H9 (cell line): ENCODE measurements around the gene HOXD4. TPM values are rescaled to one million over a fixed set of nuclear protein-coding genes. Genes with fewer than 3 reads are reported as not detected.

Source experiments
- DNase-seq: peaks from one replicate; pipeline ENCODE4 v3.0.0-alpha.2; 2017
- H2AFZ ChIP-seq: one replicate; pipeline ENCODE4 v1.6.1; 2013; ENCODE audit warnings: mild to moderate bottlenecking, low read length, control low read depth, moderate library complexity
- H2AK5ac ChIP-seq: 2 replicates; pipeline ENCODE4 v1.6.1; 2013; ENCODE audit warnings: low read length, control low read depth, mixed read lengths; ENCODE audit not compliant: insufficient read length
- H2BK120ac ChIP-seq: one replicate; pipeline ENCODE4 v1.6.1; 2013; ENCODE audit warnings: low read depth, mild to moderate bottlenecking, low read length, control low read depth, inconsistent platforms; ENCODE audit not compliant: poor library complexity, severe bottlenecking
- H2BK12ac ChIP-seq: 2 replicates; pipeline ENCODE4 v1.6.1; 2013; ENCODE audit warnings: low read length, control low read depth, mixed read lengths, low read depth; ENCODE audit not compliant: insufficient read length
- H2BK15ac ChIP-seq: 2 replicates; pipeline ENCODE4 v1.6.1; 2013; ENCODE audit warnings: low read depth, low read length, control low read depth
- H2BK20ac ChIP-seq: one replicate; pipeline ENCODE4 v1.6.1; 2013; ENCODE audit warnings: low read depth, mild to moderate bottlenecking, low read length, control low read depth, inconsistent platforms; ENCODE audit not compliant: poor library complexity, severe bottlenecking
- H2BK5ac ChIP-seq: 2 replicates; pipeline ENCODE4 v1.6.1; 2013; ENCODE audit warnings: low read length, control low read depth, mixed read lengths; ENCODE audit not compliant: insufficient read length
- H3K14ac ChIP-seq: 2 replicates; pipeline ENCODE4 v1.6.1; 2013; ENCODE audit warnings: low read length, control low read depth; ENCODE audit not compliant: insufficient read depth
- H3K18ac ChIP-seq: 2 replicates; pipeline ENCODE4 v1.6.1; 2013; ENCODE audit warnings: low read depth, mild to moderate bottlenecking, mixed read lengths, low read length, control low read depth; ENCODE audit not compliant: insufficient read length
- H3K23ac ChIP-seq: 2 replicates; pipeline ENCODE4 v1.6.1; 2013; ENCODE audit warnings: low read length, control low read depth, mixed read lengths, low read depth; ENCODE audit not compliant: insufficient read length
- H3K23me2 ChIP-seq: 2 replicates; pipeline ENCODE4 v1.6.1; 2013; ENCODE audit warnings: low read depth, mild to moderate bottlenecking, mixed read lengths, low read length, control low read depth; ENCODE audit not compliant: insufficient read length, poor library complexity, severe bottlenecking
- H3K27ac ChIP-seq: 2 replicates; pipeline ENCODE4 v1.5.1; 2013; ENCODE audit warnings: low read length, control low read depth, mixed read lengths, low read depth; ENCODE audit not compliant: insufficient read length
- H3K27me3 ChIP-seq: 2 replicates; pipeline ENCODE4 v1.6.1; 2013; ENCODE audit warnings: low read length, control low read depth, inconsistent platforms; ENCODE audit not compliant: insufficient read depth
- H3K4ac ChIP-seq: 2 replicates; pipeline ENCODE4 v1.6.1; 2013; ENCODE audit warnings: low read depth, mild to moderate bottlenecking, control low read depth, inconsistent platforms, low read length, moderate library complexity
- H3K4me1 ChIP-seq: 2 replicates; pipeline ENCODE4 v1.6.1; 2013; ENCODE audit warnings: low read length, control low read depth, inconsistent platforms; ENCODE audit not compliant: insufficient read depth
- H3K4me2 ChIP-seq: 2 replicates; pipeline ENCODE4 v1.6.1; 2013; ENCODE audit warnings: low read length, control low read depth, mixed read lengths; ENCODE audit not compliant: insufficient read length, insufficient read depth
- H3K56ac ChIP-seq: 2 replicates; pipeline ENCODE4 v1.6.1; 2013; ENCODE audit warnings: low read depth, mild to moderate bottlenecking, mixed read lengths, low read length, control low read depth; ENCODE audit not compliant: insufficient read length
- H3K79me1 ChIP-seq: 2 replicates; pipeline ENCODE4 v1.6.1; 2013; ENCODE audit warnings: low read depth, mild to moderate bottlenecking, moderate library complexity, low read length, control low read depth, inconsistent platforms; ENCODE audit not compliant: insufficient read depth, poor library complexity, severe bottlenecking
- H3K79me2 ChIP-seq: 2 replicates; pipeline ENCODE4 v1.6.1; 2013; ENCODE audit warnings: low read length, control low read depth, inconsistent platforms; ENCODE audit not compliant: insufficient read depth
- H3K9ac ChIP-seq: 2 replicates; pipeline ENCODE4 v1.6.1; 2013; ENCODE audit warnings: low read length, control low read depth, mixed read lengths; ENCODE audit not compliant: insufficient read length; ENCODE audit errors: extremely low read depth
- H3K9me3 ChIP-seq: one replicate; pipeline ENCODE4 v1.6.1; 2013; ENCODE audit warnings: low read depth, low read length, inconsistent platforms; ENCODE audit not compliant: control insufficient read depth
- H3T11ph ChIP-seq: one replicate; pipeline ENCODE4 v1.6.1; 2013; ENCODE audit warnings: mild to moderate bottlenecking, low read length, control low read depth, inconsistent platforms
- H4K20me1 ChIP-seq: one replicate; pipeline ENCODE4 v1.6.1; 2013; ENCODE audit not compliant: control insufficient read depth, insufficient read length, insufficient read depth
- H4K5ac ChIP-seq: 2 replicates; pipeline ENCODE4 v1.6.1; 2013; ENCODE audit warnings: low read depth, mild to moderate bottlenecking, mixed read lengths, low read length, control low read depth; ENCODE audit not compliant: insufficient read length
- H4K8ac ChIP-seq: replicated peaks from 2 replicates; pipeline ENCODE4 v1.6.1; 2013; ENCODE audit warnings: low read length, control low read depth, mixed read lengths, low read depth; ENCODE audit not compliant: insufficient read length
- H4K91ac ChIP-seq: 2 replicates; pipeline ENCODE4 v1.6.1; 2013; ENCODE audit warnings: low read depth, mild to moderate bottlenecking, moderate library complexity, mixed read lengths, low read length, control low read depth; ENCODE audit not compliant: insufficient read length
- H3K27ac Mint-ChIP-seq, 3 experiments: 2 replicates in 2 of 3; 3 replicates in 1 of 3; pipeline ENCODE4 v1.8.0; 2020 to 2021; ENCODE audit warnings: mixed read lengths in 3 of 3, mild to moderate bottlenecking in 1 of 3, moderate library complexity in 1 of 3
- H3K27me3 Mint-ChIP-seq: 2 replicates; pipeline ENCODE4 v1.8.0; 2021; ENCODE audit warnings: low read depth, mild to moderate bottlenecking, moderate library complexity, mixed read lengths
- H3K36me3 Mint-ChIP-seq, 3 experiments: 2 replicates in 2 of 3; 3 replicates in 1 of 3; pipeline ENCODE4 v1.8.0; 2020 to 2021; ENCODE audit warnings: low read depth in 3 of 3, mixed read lengths in 3 of 3; ENCODE audit not compliant: insufficient read depth in 1 of 3
- H3K4me1 Mint-ChIP-seq, 2 experiments: 2 replicates each; pipeline ENCODE4 v1.8.0; 2020; ENCODE audit warnings: mixed read lengths in 2 of 2
- H3K4me3 Mint-ChIP-seq, 2 experiments: 2 replicates in 1 of 2; 3 replicates in 1 of 2; pipeline ENCODE4 v1.8.0; 2020 to 2021; ENCODE audit warnings: mild to moderate bottlenecking in 2 of 2, mixed read lengths in 2 of 2, moderate library complexity in 1 of 2
- H3K9me3 Mint-ChIP-seq, 2 experiments: 2 replicates in 1 of 2; 3 replicates in 1 of 2; pipeline ENCODE4 v1.8.0; 2020; ENCODE audit warnings: mild to moderate bottlenecking in 2 of 2, mixed read lengths in 2 of 2, moderate library complexity in 1 of 2
- WGBS: extraction: QIAGEN DNeasy Blood & Tissue Kit; methylation state at CpG from one replicate; pipeline ENCODE4 v1.1.7; 2013; ENCODE audit warnings: missing lambda C conversion rate, low lambda C conversion rate, mixed read lengths; ENCODE audit not compliant: insufficient read length; ENCODE audit errors: extremely low coverage; 5-methylcytosine and 5-hydroxymethylcytosine counted together
- total RNA-seq: library from RNA; stranded (reverse); gene quantifications from 2 replicates; pipeline ENCODE4 v1.2.1, GENCODE V29; 2021
- TF ChIP-seq, protein P1 (sequence below): fragments of 200-600 bp; sonication (generic); conservative IDR thresholded peaks from 3 replicates; pipeline ENCODE4 v1.8.0; 2021; ENCODE audit warnings: antibody characterized with exemption, mild to moderate bottlenecking

Gene HOXD4
- total RNA-seq, 1 experiment from 2014 or later, result not detected

- H4K5ac ChIP-seq, result no peak overlapping the region
- no peak overlapping the region for H4K91ac ChIP-seq
- no peak overlapping the region for H2BK20ac ChIP-seq
- Mint-ChIP-seq H3K27ac (no peak overlapping the region), H3K4me1 (peaks cover 12 to 20% of the 10 kb centered on the region in 2 experiments), H3K9me3 (peaks cover 2 to 17% of the 10 kb centered on the region in 2 experiments; a peak in 4 of 5 replicates), H3K36me3 (no peaks in the 10 kb centered on the region; a peak in 2 of 7 replicates), H3K27me3 (peaks cover 97% of the 10 kb centered on the region), H3K4me3 (peak overlapping the region in 1 of 2 experiments; percentile 30; a peak in 1 of 5 replicates)
- H3K9me3 ChIP-seq, result no peaks in the 10 kb centered on the region
- no peak overlapping the region for H2BK15ac ChIP-seq
- H3K56ac ChIP-seq, result no peak overlapping the region
- TF ChIP-seq, protein P1, sequence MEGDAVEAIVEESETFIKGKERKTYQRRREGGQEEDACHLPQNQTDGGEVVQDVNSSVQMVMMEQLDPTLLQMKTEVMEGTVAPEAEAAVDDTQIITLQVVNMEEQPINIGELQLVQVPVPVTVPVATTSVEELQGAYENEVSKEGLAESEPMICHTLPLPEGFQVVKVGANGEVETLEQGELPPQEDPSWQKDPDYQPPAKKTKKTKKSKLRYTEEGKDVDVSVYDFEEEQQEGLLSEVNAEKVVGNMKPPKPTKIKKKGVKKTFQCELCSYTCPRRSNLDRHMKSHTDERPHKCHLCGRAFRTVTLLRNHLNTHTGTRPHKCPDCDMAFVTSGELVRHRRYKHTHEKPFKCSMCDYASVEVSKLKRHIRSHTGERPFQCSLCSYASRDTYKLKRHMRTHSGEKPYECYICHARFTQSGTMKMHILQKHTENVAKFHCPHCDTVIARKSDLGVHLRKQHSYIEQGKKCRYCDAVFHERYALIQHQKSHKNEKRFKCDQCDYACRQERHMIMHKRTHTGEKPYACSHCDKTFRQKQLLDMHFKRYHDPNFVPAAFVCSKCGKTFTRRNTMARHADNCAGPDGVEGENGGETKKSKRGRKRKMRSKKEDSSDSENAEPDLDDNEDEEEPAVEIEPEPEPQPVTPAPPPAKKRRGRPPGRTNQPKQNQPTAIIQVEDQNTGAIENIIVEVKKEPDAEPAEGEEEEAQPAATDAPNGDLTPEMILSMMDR, result no peak
- no peak for DNase-seq
- H3K23me2 ChIP-seq, result no peaks in the 10 kb centered on the region
- no peak overlapping the region for H2BK12ac ChIP-seq
- no peak overlapping the region for H3K4ac ChIP-seq
- H3T11ph ChIP-seq, result no peak overlapping the region
- H4K20me1 ChIP-seq, result no peaks in the 10 kb centered on the region
- H3K79me2 ChIP-seq, result no peaks in the 10 kb centered on the region
- H3K79me1 ChIP-seq, result no peaks in the 10 kb centered on the region
- WGBS, result no CpG with 5 or more reads among the region's 4 CpGs
- no peak overlapping the region for H3K23ac ChIP-seq
- H3K27me3 ChIP-seq, result peaks cover 89% of the 10 kb centered on the region
- no peak overlapping the region for H3K27ac ChIP-seq
- no peak overlapping the region for H2AFZ ChIP-seq
- no peak overlapping the region for H3K14ac ChIP-seq
- H3K9ac ChIP-seq, result no peak overlapping the region
- H2BK5ac ChIP-seq, result no peak overlapping the region
- no peak overlapping the region for H3K18ac ChIP-seq
- no peak overlapping the region for H4K8ac ChIP-seq
- no peaks in the 10 kb centered on the region for H3K4me1 ChIP-seq
- H3K4me2 ChIP-seq, result no peak overlapping the region
- H2BK120ac ChIP-seq, result no peak overlapping the region
- no peak overlapping the region for H2AK5ac ChIP-seq
Measured at GRCh38 chr2:176127774-176128072, 23.6 kb upstream of the HOXD4 start.
